SJSA1 (cell line): ENCODE measurements around the gene TOMM5. TPM values are rescaled to one million over a fixed set of nuclear protein-coding genes. Genes with fewer than 3 reads are reported as not detected.

ENCODE experiments used
- DNase-seq, 2 experiments: peaks; one replicate each; pipeline ENCODE4 v3.0.0-alpha.2; 2015 to 2020; ENCODE audit warnings: low spot score in 2 of 2, low read depth in 1 of 2
- H3K27ac ChIP-seq: fragments of 250-450 bp; sonication (Bioruptor Pico); 2 replicates; pipeline ENCODE4 v1.5.1; 2020; ENCODE audit warnings: mild to moderate bottlenecking, moderate library complexity
- H3K27me3 ChIP-seq: fragments of 250-450 bp; sonication (Bioruptor Pico); replicated peaks from 2 replicates; pipeline ENCODE4 v1.5.1; 2020; ENCODE audit warnings: mild to moderate bottlenecking, moderate library complexity
- H3K36me3 ChIP-seq: fragments of 250-450 bp; sonication (Bioruptor Pico); 2 replicates; pipeline ENCODE4 v1.5.1; 2020; ENCODE audit warnings: mild to moderate bottlenecking
- H3K4me1 ChIP-seq: fragments of 250-450 bp; sonication (Bioruptor Pico); replicated peaks from 2 replicates; pipeline ENCODE4 v1.6.1; 2021; ENCODE audit warnings: mild to moderate bottlenecking
- H3K4me3 ChIP-seq: fragments of 250-450 bp; sonication (Bioruptor Pico); 2 replicates; pipeline ENCODE4 v1.5.1; 2020; ENCODE audit warnings: mild to moderate bottlenecking
- H3K9me3 ChIP-seq: fragments of 250-450 bp; sonication (Bioruptor Pico); replicated peaks from 2 replicates; pipeline ENCODE4 v1.5.1; 2020; ENCODE audit warnings: mild to moderate bottlenecking
- total RNA-seq: library from RNA; depleted of rRNA; stranded (reverse); fragments of >200 nt; shearing (Covaris generic); gene quantifications from 2 replicates; pipeline ENCODE4 v1.2.3, GENCODE V29; 2014

Gene TOMM5
- total RNA-seq, 1 experiment from 2014 or later, result 132 TPM

GRCh38 chr9:37564916-37565315, 27.5 kb downstream of the TOMM5 start:
- no peak for DNase-seq
- Histone ChIP-seq H3K27me3 (no peaks in the 10 kb centered on the region), H3K9me3 (no peaks in the 10 kb centered on the region), H3K27ac (no peak overlapping the region), H3K4me3 (no peak overlapping the region), H3K36me3 (no peaks in the 10 kb centered on the region), H3K4me1 (no peaks in the 10 kb centered on the region)

DNA sequence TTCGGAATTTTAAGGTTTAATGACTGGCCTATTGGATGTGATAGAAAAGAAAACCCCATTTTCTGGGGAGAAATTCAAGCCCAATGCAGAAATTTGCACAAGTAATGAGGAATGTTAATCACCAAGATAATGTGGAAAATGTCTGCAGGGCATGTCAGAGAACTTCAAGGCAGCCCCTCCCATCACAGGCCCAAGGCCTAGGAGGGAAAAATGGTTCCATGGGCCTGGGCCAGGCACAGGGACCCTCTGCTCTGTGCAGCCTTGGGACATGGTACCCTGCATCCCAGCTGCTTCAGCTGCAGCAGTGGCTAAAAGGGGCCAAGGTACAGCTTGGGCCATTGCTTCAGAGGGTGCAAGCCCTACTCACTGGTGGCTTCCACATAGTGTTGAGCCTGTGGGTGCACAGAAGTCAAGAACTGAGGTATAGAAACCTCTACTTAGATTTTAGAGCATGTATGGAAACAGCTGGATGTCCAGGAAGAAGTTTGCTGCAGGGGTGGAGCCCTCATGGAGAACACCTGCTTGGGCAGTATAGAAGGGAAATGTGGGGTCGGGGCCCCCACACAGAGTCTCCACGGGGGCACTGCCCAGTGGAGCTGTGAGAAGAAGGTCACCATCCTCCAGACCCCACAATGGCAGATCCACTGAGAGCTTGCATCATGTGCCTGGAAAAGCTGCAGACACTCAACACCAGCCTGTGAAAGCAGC, 28.4 kb downstream of the TOMM5 start:
- no peak for DNase-seq

GRCh38 chr9:37562826-37563225, 29.6 kb downstream of the TOMM5 start:
- Histone ChIP-seq H3K4me3 (no peak overlapping the region), H3K9me3 (no peaks in the 10 kb centered on the region), H3K27me3 (no peaks in the 10 kb centered on the region), H3K4me1 (no peaks in the 10 kb centered on the region), H3K36me3 (no peaks in the 10 kb centered on the region), H3K27ac (no peak overlapping the region)
- DNase-seq, result no peak

More for the DNA sequence above, 28.4 kb downstream of the TOMM5 start:
- no peak overlapping the region for H3K4me3 ChIP-seq
- no peaks in the 10 kb centered on the region for H3K36me3 ChIP-seq
- H3K9me3 ChIP-seq, result no peaks in the 10 kb centered on the region
- no peak overlapping the region for H3K27ac ChIP-seq
- H3K4me1 ChIP-seq, result no peaks in the 10 kb centered on the region
- no peaks in the 10 kb centered on the region for H3K27me3 ChIP-seq

DNA sequence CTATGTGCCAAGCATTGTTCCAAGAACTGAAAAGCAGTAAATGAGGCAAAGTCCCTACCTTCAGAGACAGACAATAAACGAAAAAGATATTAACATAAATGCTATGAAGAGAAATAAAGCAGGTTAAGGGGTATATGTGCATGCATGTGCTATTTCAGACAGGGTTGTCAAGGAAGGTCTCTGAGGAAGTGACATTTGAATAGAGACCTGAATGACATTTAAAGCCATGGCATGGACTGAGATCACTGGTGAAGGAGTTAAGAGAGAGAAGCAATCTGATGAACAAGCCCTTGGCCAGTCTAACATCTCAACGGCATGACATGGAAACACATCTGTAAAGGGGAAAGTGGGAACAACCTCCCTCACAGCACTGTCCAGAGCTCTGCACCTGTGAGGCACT, 30.7 kb downstream of the TOMM5 start:
- no peak for DNase-seq
- H3K9me3 ChIP-seq, result no peaks in the 10 kb centered on the region
- H3K27ac ChIP-seq, result no peak overlapping the region
- H3K4me3 ChIP-seq, result no peak overlapping the region
- H3K36me3 ChIP-seq, result no peaks in the 10 kb centered on the region
- H3K4me1 ChIP-seq, result no peaks in the 10 kb centered on the region
- H3K27me3 ChIP-seq, result no peaks in the 10 kb centered on the region

DNA sequence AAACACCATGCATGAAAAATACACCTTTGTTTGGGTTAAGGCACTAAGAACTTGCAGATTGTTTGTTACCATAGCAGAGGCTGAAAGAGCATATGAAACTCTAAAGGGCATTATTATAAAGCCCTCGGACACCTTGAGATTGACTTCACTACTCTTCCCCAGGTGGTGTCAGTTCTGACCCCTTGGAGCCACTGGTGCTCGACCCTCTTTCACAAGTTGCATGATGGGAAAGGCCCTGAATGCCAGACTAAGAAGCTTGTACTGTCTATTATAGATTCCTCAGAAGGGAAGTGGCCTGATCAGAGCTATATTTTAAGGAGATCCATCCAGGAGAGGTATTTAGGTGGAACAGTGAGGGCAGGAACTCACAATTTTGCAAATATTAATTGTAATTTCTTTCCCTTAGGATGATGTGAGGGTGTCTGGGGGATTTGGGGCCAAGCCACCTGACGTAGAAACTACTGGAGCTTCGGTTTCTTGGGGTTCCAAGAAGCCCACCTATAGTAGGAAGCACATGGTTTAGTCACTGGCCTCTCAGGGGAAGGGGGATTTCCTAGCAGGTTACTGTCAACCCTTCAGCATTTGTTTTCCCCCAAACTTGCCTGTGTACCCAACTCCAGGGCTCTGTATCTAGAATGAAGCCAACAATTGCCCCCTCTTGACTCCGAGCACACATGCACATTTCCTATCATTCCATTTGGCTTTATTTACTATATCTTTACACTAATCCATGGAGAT, 32.4 kb downstream of the TOMM5 start:
- H3K27ac ChIP-seq, result no peak overlapping the region
- no peaks in the 10 kb centered on the region for H3K9me3 ChIP-seq
- no peaks in the 10 kb centered on the region for H3K27me3 ChIP-seq
- H3K4me1 ChIP-seq, result no peaks in the 10 kb centered on the region
- H3K36me3 ChIP-seq, result no peaks in the 10 kb centered on the region
- DNase-seq, result no peak
- H3K4me3 ChIP-seq, result no peak overlapping the region

DNA sequence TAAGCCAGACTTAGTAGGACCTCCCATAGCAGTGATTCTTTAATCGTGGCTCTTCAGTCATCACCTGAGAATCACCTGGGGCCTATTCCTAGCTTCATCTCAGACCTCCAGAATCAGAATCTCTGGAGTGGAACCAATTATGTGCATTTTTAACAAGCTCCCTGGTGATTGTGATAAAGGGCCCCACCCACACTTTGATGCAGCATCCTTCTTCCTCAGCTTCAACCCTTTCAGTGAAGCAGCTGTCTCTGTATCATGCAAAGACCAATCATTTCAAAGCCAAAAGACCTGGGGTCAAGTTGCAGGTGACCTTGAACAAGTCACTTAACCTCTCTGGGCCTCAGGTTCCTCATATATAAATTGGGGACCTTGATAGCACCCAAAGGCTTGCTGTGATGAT, 33.3 kb downstream of the TOMM5 start:
- H3K27me3 ChIP-seq, result no peaks in the 10 kb centered on the region
- H3K9me3 ChIP-seq, result no peaks in the 10 kb centered on the region
- DNase-seq, result no peak
- no peaks in the 10 kb centered on the region for H3K4me1 ChIP-seq
- H3K36me3 ChIP-seq, result no peaks in the 10 kb centered on the region
- H3K4me3 ChIP-seq, result no peak overlapping the region
- no peak overlapping the region for H3K27ac ChIP-seq

DNA sequence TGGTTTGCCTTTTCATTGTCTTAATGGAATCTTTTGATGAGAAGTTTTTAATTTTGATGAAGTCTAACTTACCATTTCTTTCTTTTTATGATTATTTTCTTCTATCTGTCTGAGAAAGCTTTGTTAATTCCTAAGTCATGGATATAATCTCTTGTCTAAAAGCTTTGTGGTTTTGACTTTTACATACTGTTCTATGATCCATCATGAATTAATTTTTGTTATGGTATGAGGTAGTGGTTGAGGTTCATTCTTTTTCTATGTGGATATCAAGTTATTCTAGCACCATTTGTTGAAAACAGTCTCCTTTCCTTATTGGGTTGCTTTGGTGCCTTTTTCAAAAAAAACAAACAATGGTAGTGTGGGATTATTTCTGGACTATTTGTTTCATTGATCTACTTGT, 36.6 kb downstream of the TOMM5 start:
- Histone ChIP-seq H3K36me3 (no peaks in the 10 kb centered on the region), H3K4me3 (no peak overlapping the region), H3K9me3 (no peaks in the 10 kb centered on the region), H3K4me1 (no peaks in the 10 kb centered on the region), H3K27ac (no peak overlapping the region), H3K27me3 (no peaks in the 10 kb centered on the region)
- no peak for DNase-seq

- Histone ChIP-seq H3K9me3 (no peaks in the 10 kb centered on the region), H3K4me1 (no peaks in the 10 kb centered on the region), H3K27me3 (no peaks in the 10 kb centered on the region), H3K36me3 (no peaks in the 10 kb centered on the region), H3K4me3 (no peak overlapping the region), H3K27ac (no peak overlapping the region)
- no peak for DNase-seq
These were observed 38.1 kb downstream of the TOMM5 start for GRCh38 chr9:37554318-37554717.

DNA sequence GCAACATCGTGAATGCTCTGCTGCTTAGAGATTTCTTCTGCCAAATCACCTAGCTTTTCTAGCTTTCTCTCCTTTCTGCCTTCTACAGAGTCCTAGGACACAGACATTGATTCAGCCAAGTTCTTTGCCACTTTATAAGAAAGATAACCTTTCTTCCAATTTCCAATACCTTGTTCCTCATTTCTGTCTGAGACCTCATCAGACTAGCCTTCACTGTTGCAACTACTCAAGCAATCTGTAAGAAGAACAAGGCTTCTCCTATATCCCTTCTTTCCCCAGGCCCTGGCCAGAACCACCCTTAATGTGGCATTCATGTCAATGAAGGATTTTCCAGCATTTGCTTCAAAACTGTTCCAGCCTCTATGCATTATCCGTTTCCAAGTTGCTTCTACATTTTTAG, 40.5 kb downstream of the TOMM5 start:
- H3K4me1 ChIP-seq, result peaks cover 6% of the 10 kb centered on the region
- no peaks in the 10 kb centered on the region for H3K27me3 ChIP-seq
- no peaks in the 10 kb centered on the region for H3K36me3 ChIP-seq
- H3K9me3 ChIP-seq, result no peaks in the 10 kb centered on the region
- no peak overlapping the region for H3K27ac ChIP-seq
- no peak for DNase-seq
- no peak overlapping the region for H3K4me3 ChIP-seq

DNA sequence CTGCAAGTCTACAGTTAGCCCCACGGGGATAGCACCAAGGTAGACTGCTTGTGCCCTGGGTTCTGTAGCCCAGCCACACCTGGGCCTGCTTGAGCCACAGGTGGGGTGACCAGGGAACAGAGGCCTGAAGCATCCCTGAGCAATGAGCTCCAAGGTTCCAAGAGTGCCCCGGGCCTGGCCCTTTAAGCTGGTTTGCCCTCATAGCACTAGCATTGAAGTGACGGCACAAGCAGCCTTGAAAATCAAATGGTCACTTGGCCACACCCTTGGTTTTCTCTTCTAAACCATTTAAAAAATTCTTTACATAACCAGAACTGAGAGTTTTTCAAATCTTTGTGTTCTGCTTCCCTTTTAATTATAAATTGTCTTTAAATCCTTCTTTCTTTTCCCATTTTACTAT, 40.9 kb downstream of the TOMM5 start:
- Histone ChIP-seq H3K9me3 (no peaks in the 10 kb centered on the region), H3K27me3 (no peaks in the 10 kb centered on the region), H3K36me3 (no peaks in the 10 kb centered on the region), H3K4me1 (peaks cover 9% of the 10 kb centered on the region), H3K4me3 (no peak overlapping the region), H3K27ac (no peak overlapping the region)
- no peak for DNase-seq

DNA sequence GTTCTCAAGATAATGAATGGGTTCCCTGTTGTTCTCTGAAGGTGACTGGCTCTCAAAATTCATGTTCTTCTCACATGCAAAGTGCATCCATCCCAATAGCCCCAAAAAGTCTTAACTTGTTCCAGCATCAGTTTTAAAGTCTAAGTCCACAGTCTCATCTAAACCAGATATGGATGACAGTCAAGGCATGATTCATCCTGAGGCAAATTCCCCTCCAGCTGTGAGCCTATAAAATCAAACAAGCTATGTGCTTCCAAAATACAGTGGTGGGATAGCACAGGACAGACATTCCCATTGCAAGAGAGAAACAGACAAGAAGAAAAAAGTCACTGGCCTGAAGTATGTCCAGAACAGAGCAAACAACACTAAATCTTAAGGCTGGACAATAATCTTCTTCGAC, 41.6 kb downstream of the TOMM5 start:
- DNase-seq, result no peak
- Histone ChIP-seq H3K4me1 (peaks cover 9% of the 10 kb centered on the region), H3K36me3 (no peaks in the 10 kb centered on the region), H3K27ac (no peak overlapping the region), H3K27me3 (no peaks in the 10 kb centered on the region), H3K9me3 (no peaks in the 10 kb centered on the region), H3K4me3 (no peak overlapping the region)

DNA sequence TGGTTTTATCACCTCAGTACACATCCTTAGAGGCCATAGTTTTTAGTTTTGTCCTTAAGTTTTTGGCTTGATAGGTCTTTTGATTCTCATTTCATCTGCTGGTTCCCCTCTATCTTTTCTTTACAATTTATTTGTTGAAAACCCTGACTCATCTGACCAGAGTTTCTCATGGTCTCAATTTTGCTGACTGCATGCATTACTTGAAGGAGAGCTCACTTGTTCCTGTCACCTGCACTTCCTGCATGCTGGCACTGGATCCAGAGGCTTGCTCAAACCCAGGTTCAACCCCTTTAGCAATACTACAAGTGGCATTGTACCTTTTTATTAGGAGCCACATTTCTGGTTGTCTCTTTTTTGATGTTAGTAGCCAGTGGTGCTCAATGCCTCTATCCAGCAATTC, 42.9 kb downstream of the TOMM5 start:
- H3K9me3 ChIP-seq, result no peaks in the 10 kb centered on the region
- H3K4me3 ChIP-seq, result no peak overlapping the region
- peaks cover 9% of the 10 kb centered on the region for H3K4me1 ChIP-seq
- DNase-seq, result no peak
- no peaks in the 10 kb centered on the region for H3K36me3 ChIP-seq
- H3K27me3 ChIP-seq, result no peaks in the 10 kb centered on the region
- no peak overlapping the region for H3K27ac ChIP-seq

DNA sequence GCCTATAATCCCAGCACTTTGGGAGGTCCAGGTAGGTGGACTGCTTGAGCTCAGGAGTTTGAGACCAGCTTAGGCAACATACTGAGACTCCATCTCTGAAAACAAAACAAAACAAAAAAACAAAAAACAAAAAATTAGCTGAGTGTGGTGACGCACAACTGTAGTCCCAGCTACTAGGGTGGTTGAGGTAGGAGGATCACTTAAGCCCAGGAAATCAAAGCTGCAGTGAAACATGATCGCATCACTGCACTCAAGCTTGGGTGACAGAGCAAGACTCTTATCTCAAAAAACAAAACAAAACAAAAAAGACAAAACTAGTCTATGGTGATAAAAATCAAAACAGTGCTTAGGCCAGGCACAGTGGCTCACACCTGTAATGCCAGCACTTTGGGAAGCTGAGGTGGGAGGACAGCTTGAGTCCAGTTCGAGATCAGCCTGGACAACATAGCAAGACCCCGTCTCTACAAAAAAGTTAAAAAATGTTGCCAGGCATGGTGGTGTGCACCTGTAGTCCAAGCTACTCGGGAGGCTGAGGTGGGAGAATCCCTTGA, 45.0 kb downstream of the TOMM5 start:
- peaks cover 9% of the 10 kb centered on the region for H3K4me1 ChIP-seq

GRCh38 chr9:37543468-37543867, 48.9 kb downstream of the TOMM5 start:
- Histone ChIP-seq H3K36me3 (no peaks in the 10 kb centered on the region), H3K27ac (no peak overlapping the region), H3K4me1 (peaks cover 9% of the 10 kb centered on the region), H3K9me3 (no peaks in the 10 kb centered on the region), H3K4me3 (no peak overlapping the region), H3K27me3 (no peaks in the 10 kb centered on the region)
- DNase-seq, result no peak

More for the DNA sequence above, 45.0 kb downstream of the TOMM5 start:
- H3K27me3 ChIP-seq, result no peaks in the 10 kb centered on the region
- DNase-seq, result peak in 1 of 2 experiments; percentile 40
- H3K9me3 ChIP-seq, result no peaks in the 10 kb centered on the region
- no peak overlapping the region for H3K27ac ChIP-seq
- H3K4me3 ChIP-seq, result no peak overlapping the region
- no peaks in the 10 kb centered on the region for H3K36me3 ChIP-seq
